ENCODE measurements around the gene UNC119B. TPM values are rescaled to one million over a fixed set of nuclear protein-coding genes. Genes with fewer than 3 reads are reported as not detected.

The UNC119B gene
- total RNA-seq, 6 donors from 2014 or later = 18.8 to 28.7 (median 22.8) TPM

GRCh38 chr12:120712610-120713009 lies 2.4 kb downstream of the UNC119B start:
- no peak overlapping the region for H3K4me3 ChIP-seq
- H3K27me3 ChIP-seq = no peaks in the 10 kb centered on the region
- whole genome bisulfite sequencing, 2 donors = 76 to 78% methylated on average over 6 of the region's 6 CpGs
- H3K27ac ChIP-seq = no peak overlapping the region
- no peaks in the 10 kb centered on the region for H3K9me3 ChIP-seq
- TF ChIP-seq EP300 (IDR thresholded peaks at IDR 0.05) (no peak), CTCF (IDR thresholded peaks at IDR 0.05) (no peak)
- peaks cover 16 to 29% (median 26%) of the 10 kb centered on the region in 4 donors for H3K4me1 ChIP-seq
- ATAC-seq (ENCODE audit: low FRiP score in 2 of 2) (no peak), DNase-seq (no peak)
- H3K36me3 ChIP-seq = peaks cover 0 to 40% (median 31%) of the 10 kb centered on the region in 4 donors

- no peaks in the 10 kb centered on the region for H3K9me3 ChIP-seq
- ATAC-seq (ENCODE audit: low FRiP score in 2 of 2) = peak; percentile 78 to 80
- H3K27me3 ChIP-seq = no peaks in the 10 kb centered on the region
- peak in 1 of 2 donors; percentile 81 for DNase-seq
- H3K27ac ChIP-seq = peak overlapping the region in 1 of 4 donors; percentile 10
- 18 to 21% methylated on average over 4 of the region's 4 CpGs for WGBS, 2 donors
- no peak overlapping the region for H3K4me3 ChIP-seq
- H3K4me1 ChIP-seq = peaks cover 16 to 29% (median 25%) of the 10 kb centered on the region in 4 donors
- peaks cover 0 to 54% (median 43%) of the 10 kb centered on the region in 4 donors for H3K36me3 ChIP-seq
- TF ChIP-seq POLR2AphosphoS5 (IDR thresholded peaks at IDR 0.05) (no peak), CTCF (IDR thresholded peaks at IDR 0.05) (peak; percentile 68 to 84 (median 76))
Observed at GRCh38 chr12:120713861-120714482, 3.7 kb downstream of the UNC119B start.

- H3K4me1 ChIP-seq = peaks cover 4 to 30% (median 17%) of the 10 kb centered on the region in 4 donors
Observed at GRCh38 chr12:120718055-120718454, 7.8 kb downstream of the UNC119B start.

GRCh38 chr12:120719072-120719471 lies 8.8 kb downstream of the UNC119B start:
- Histone ChIP-seq H3K36me3 (peaks cover 3 to 92% (median 66%) of the 10 kb centered on the region in 4 donors), H3K27ac (no peak overlapping the region), H3K4me3 (no peak overlapping the region), H3K27me3 (no peaks in the 10 kb centered on the region), H3K4me1 (peaks cover 0 to 25% (median 11%) of the 10 kb centered on the region in 4 donors), H3K9me3 (no peaks in the 10 kb centered on the region)
- no peak for TF ChIP-seq EP300 (IDR thresholded peaks at IDR 0.05)
- no peak for TF ChIP-seq POLR2A (IDR thresholded peaks at IDR 0.05)
- no peak for TF ChIP-seq POLR2AphosphoS5 (IDR thresholded peaks at IDR 0.05)
- TF ChIP-seq CTCF (IDR thresholded peaks at IDR 0.05) = no peak
- 68 to 80% methylated on average over 2 of the region's 2 CpGs for WGBS, 2 donors
- ATAC-seq (ENCODE audit: low FRiP score in 2 of 2) (no peak), DNase-seq (no peak)

More at GRCh38 chr12:120718055-120718454, 7.8 kb downstream of the UNC119B start:
- no peak for TF ChIP-seq EP300 (IDR thresholded peaks at IDR 0.05)
- no peak for TF ChIP-seq CTCF (IDR thresholded peaks at IDR 0.05)
- no peak for TF ChIP-seq POLR2AphosphoS5 (IDR thresholded peaks at IDR 0.05)
- TF ChIP-seq POLR2A (IDR thresholded peaks at IDR 0.05) = no peak
- DNase-seq (no peak), ATAC-seq (ENCODE audit: low FRiP score in 2 of 2) (no peak)
- peaks cover 3 to 93% (median 67%) of the 10 kb centered on the region in 4 donors for H3K36me3 ChIP-seq
- 93 to 97% methylated on average over 9 of the region's 9 CpGs for WGBS, 2 donors
- H3K9me3 ChIP-seq = no peaks in the 10 kb centered on the region
- no peak overlapping the region for H3K27ac ChIP-seq
- no peak overlapping the region for H3K4me3 ChIP-seq
- no peaks in the 10 kb centered on the region for H3K27me3 ChIP-seq

Data from upper lobe of left lung (tissue), 6 donors.